Activated T-cell treated with anti-CD3 and anti-CD28 coated beads for 48 hours (primary cell): ENCODE results near the gene DQX1.
"Not testable (repeated sequence)": the region's sequence is repeated elsewhere in the genome, so short reads cannot be mapped to it uniquely, and the experiment has no call there.

Source experiments
- DNase-seq: peaks from one replicate; pipeline ENCODE4 v3.0.0-alpha.2; 2020; ENCODE audit warnings: low read depth

DQX1 gene

DNA sequence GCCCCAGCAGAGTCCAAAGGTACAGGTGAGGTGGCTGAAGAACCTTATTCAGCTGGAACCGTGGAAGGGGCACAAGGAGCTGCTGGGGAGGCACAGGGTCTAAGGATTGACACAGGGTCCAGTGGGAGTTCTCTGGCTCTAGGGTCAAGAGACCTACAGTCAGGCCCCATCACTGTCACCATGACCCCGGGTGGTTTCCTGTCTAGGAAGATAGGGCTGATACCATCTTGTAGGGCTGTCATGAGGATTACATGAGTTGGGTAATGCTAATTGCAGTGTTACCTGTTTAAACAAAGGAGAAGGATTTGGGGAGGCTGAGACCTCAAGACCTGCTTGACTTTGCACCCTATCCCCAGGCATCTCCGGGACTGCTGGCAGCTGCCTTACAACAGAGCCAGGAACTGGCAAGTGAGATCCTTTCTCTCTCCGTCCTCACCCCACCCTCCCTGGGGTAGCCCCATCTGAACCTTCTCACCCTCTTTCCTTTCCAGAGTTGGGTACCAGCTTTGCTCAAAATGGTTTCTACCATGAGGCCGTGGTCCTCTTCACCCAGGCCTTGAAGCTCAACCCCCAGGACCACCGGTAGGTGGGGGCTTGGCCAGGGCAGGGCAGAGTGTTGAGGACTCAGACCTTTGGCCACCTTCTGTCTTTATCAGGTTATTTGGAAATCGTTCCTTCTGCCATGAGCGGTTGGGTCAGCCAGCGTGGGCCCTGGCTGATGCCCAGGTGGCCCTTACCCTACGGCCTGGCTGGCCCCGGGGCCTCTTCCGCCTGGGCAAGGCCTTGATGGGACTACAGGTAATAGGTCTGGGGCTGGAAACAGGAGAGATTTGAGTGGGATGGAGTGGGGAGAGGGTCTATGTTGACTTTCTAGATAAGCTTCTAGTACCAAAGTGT is 34.1 kb downstream of the DQX1 start:
- no peak for DNase-seq

DNA sequence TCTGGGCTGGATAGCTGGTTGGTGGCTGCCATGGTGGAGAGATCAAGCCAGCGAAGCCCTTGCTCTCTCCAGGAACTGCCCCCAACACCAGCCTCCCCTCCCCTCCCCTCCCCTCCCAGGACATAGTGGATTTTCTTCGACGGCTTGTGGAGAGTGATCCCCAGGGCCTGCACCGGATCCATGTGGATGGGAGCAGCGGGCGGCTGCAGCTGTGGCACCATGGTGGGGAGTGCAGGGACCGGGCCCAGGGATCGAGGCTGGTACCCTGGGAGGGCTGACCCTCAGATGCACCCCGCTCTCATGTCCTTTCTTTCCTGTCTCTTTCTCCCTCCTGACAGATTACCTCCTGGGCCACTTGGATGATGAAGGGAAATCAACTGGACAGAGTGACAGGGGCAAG is 36.1 kb downstream of the DQX1 start:
- DNase-seq = no peak

DNA sequence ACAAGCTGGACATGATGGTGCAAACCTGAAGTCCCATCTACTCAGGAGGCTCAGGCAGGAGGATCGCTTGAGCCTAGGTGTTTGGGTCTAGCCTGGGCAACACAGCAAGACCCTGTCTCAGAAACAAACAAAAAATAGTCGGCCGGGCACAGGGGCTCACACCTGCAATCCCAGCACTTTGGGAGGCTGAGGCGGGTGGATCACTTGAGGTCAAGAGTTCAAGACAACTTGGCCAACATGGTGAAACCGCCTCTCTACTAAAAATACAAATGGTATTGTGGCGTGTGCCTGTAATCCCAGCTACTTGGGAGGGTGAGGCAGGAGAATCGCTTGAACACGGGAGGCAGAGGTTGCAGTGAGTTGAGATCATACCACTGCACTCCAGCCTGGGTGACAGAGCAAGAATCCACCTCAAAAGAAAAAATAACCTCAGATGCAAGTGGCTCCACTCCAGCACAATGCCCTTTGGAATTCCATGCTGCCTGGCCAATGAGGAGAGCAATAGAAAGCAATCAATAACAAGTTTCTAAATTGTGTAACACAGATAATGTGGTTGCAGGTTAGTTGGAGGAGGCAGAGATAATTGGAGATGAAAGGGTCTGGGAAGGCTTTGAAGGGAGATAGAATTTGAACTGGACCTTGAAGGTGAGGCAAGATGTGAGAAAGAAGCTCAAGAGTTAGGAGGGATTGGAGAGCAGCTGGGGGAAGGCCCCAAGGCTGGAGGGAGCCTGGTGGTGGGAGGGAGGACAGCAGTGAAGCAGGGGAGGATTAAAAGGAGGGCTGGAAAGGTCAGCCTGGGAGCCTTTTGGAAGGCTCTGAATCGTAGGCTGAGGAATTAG is 37.2 kb downstream of the DQX1 start:
- DNase-seq = no peak

DNA sequence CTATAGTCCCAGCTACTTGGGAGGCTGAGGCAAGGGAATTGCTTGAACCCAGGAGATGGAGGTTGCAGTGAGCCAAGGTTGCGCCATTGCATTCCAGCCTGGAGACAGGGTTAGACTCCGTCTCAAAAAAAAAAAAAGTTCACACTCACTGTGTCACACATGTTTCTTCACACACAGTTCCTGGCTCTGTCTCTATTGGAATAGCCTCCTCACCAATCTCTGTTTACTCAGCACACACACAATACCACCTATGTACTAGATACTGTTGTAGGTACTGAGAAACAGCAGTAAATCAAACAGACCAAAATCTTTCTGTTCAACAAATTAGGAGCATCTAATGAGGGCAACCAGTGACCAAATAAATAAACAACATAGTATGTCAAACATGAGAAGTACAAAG is 39.9 kb downstream of the DQX1 start:
- no peak for DNase-seq

DNA sequence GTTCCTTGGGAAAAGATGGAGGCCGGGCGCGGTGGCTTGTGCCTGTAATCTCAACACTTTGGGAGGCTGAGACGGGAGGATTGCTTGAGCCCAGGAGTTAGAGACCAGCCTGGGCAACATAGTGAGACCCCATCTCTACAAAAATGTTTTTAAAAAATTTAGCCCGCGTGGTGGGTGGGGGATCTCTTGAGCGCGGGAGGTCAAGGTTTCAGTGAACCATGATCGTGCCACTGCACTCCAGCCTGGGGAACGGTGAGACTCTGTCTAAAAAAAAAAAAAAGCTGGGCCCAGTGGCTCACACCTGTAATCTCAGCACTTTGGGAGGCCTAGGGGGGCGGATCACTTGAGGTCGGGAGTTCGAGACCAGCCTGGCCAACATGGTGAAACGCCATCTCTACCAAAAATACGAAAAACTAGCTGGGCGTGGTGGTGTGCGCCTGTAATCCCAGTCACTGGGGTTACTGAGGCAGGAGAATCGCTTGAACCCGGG is 42.3 kb downstream of the DQX1 start:
- not testable (repeated sequence) for DNase-seq

DNA sequence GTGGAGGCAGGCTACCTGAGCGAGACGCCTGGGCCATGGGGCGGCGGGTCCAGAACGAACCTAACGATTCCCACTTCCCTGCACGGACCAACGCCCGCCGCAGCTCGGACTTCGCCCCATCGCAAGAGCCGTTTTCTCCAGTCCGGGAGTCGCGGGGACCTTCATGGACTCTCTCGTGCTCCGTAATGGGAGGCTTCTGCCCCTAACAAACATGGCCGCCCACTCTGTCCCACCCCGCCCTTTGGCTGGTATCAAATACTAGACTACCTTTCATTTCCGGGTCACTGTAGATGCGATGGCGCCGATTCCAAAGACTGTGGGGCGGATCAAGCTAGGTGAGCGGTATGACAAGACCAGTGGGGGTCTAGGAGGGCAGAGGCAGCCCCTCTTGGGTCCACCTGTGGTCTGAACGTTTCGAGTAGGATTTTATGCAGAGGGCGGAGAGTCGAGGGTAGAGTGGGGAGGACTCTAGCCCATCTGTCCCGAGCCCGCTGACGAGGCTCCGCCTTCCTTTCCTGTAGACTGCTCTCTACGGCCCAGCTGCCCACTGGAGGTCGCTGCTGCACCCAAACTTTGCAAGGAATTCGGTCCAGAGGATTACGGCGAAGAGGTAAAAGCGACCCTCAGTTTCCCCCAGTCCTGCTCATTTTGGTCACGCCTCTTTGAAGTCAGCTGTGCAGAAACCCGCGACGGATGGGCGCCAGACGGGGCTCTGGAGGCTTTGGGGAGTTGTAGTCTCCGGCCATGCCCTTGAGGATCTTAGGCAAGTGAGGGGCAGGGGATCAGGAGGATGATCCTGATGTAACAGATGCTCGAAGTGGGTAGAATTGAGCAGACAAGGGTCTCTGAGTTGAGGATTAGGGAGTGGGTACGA is 43.0 kb downstream of the DQX1 start, which contains the start of the genes CCDC142 and TTC31:
Gene CCDC142, minus strand, starts transcription at position 198 of the 874 bp plus-strand sequence. Its CDS starts 161 bp downstream, at position 37.
Gene TTC31, plus strand, starts transcription at position 281 of the 874 bp plus-strand sequence. Its CDS starts 15 bp downstream, at position 296.
- DNase-seq = peak; percentile 87

DNA sequence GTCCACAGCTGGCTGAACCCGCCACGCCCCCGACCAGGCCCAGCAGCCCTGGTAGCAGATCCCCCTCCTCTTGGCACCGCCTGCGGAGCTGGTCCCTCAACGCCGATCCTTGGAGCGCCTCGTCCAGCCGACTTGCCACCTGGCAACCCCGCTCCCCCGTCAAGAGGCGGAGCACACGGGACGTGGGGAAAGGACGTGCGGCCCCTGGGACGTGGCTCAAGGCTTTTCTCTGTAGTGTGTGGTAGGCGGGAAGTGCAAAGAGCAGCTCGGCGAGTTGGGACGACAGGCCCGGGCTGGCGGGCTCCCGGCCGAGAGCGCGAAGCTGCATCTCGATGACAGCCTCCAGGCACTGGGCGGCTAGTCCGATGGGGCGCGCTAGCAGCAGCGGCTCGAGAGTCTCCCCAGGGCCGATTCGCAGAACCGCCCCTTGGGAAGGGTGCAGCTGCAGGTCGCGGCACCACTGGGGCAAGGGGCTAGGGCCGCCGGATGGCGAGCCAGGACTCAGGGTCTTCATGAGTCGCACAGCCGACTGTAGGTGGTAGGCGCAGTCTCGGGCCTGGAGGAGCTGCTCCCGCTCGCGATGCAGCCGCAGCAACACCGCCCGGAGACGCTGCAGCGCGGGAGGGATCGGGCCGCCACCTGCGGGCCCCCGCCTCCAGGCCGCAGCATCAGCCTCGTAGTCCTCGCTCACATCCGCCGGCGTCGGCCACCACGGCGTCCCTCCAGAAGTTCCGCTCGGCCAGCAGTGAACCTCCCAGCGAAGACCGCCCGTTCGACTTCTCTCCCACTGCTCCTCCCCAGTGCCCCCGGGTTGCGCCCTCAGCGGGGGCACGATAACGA is 43.9 kb downstream of the DQX1 start:
- DNase-seq = peak; percentile 55

DNA sequence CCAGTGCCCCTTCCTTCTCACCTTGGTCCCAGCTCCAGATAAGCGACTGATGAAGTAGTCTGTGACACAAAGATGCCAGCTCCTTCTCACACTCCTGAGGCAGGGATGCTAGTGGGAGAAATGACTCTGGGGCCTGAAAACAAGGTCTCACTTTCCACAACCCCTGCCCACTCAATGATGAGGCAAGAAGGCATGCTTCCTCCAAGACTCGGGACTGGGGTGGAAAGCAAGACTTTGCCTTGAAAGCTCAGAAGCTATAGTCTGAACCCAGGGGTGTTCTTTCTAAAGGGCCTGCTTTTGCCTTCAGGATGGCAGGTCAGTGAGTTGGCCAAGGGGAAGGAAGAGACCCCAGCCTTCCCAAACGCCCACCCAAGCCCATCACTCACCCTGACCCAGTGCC is 44.6 kb downstream of the DQX1 start:
- no peak for DNase-seq

DNA sequence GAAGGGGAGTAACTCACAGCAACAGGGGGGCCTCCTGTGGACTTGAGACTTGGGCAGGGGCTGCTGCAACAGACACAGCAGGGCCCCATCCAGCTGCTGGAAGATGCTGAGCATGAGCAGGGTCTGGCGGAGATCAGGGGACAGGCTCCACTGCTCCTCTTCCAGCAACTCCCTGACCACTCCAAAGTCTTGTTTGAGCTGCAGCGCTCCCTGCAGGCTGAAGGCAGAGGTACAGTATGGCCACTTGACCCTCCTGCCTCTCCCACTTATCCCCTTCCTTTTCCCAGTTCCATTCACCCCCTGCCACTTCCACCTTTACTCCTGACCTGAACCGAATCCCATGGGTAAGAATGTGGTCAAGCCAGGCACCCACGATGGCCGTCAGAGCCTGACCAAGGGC is 51.1 kb downstream of the DQX1 start:
- DNase-seq = no peak

DNA sequence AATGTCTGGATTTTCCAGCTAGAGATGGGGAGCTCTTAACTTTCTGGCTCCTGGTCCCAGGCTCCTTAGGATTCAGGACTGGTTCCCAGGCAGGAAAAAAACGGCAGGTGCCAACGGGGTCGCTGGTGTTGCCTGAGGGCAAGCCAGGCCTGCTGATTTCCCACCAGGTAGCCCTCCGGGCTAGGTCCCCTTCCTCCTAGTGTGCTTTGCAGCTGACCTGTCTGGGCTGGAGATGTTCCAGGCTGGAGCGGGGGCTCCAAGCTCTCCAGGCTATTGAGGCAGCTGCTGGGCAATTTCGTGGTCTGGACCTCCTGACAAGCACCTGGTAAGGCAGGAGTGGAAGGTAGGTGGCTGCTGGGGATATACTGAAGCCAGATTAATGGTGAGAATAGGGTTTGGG is 51.5 kb downstream of the DQX1 start:
- no peak for DNase-seq

DNA sequence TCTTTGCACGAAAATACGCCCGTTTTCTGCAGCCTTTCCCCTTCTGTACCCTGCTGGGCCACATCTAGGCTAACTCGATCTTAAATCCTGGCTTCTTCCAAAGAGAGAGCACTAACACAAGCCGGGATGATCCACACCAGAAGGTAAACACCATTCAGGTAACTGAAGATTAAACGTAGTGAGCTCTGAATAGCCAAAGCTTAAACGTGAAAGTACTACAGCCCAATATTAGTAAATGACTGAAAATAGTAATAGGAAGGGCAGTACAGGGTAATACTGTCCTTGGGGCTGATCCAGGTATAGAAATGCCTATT is 53.1 kb downstream of the DQX1 start:
- DNase-seq = no peak

DNA sequence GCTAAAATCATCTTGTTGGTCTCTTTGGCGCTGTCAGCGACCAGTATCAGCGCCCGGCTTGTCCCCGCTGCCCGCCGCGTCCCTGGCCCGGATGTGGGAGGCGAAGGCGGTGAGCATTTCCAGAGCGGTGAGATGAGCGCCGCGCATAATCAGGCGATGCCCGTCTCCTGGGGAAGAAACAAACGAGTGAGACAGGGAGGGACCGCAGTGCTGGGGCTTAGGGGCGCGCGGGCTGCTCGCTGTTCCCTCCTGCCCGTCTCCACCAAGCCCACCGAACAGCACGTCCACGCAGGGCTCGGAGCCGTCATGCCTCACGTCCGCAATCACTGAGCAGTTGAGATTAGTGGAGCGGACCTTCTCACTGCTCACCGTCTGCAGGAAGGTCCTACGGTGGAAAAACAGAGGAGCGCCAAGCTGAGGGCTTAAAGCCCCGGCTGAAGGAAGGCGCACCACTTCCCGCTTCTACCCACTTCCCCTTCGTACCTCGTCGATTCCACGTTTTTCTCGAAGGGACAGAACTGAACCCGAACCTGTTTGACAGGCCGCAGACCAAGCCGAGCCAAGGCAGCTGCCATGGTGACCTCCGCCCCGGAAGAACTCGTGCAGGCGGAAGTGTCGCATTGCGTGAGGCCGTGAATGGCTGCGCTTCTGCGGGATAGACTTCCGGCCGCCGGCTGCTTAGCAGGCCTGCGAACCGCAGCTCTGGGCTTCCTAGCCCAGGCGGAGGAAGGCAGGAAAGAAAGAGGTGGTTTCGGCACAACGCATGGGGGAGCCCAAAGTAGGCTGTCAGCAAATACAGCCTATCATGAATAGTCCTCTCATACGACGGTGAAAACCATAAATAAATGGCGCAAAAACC is 53.7 kb downstream of the DQX1 start, which contains the start of gene MRPL53:
Gene MRPL53, minus strand, starts transcription at position 595 of the 859 bp plus-strand sequence. Its CDS starts 20 bp downstream, at position 575.
- peak; percentile 92 for DNase-seq

DNA sequence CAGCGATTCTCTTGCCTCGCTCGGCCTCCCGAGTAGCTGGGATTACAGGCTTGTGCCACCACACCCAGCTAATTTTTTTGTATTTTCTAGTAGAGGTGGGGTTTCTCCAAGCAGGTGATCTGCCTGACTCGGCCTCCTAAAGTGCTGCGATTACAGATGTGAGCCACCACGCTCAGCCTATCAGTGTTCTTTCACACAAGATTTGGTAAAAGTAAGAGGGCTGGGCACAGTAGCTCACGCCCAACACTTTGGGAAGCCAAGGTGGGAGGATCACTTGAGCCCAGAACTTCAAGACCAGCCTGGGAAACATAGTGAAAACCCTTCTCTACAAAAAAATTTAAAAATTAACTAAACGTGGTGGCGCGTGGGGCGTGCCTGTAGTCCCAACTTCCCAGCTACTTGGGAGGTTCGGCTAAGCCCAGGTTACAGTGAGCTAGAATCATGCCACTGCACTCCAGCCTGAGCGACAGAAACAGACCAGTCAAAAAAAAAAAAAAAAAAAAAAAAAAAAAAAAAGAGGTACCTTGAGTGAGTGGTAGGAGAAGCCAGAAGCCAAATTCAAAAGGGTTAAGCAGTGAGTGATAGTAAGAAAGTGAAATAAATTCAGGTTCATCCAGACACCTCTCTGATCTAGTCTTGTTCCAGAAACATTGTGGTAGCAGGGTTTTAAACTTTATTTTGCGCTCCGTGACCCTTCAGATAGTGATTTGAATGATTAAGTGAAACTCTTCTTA is 54.5 kb downstream of the DQX1 start:
- DNase-seq = no peak

DNA sequence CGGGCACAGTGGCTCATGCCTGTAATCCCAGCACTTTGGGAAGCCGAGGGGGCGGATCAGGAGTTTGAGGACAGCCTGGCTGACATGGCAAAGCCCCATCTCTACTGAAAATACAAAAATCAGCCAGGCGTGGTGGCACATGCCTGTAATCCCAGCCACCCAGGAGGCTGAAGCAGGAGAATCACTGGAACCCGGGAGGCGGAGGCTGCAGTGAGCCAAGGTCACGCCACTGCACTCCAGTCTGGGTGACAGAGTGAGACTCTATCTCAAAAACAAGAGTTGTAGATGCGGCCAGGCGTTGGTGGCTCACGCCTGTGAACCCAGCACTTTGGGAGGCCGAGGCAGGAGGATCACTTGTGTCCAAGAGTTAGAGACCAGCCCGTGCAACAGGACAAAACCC is 55.3 kb downstream of the DQX1 start:
- DNase-seq = not testable (repeated sequence)
